Mesenchymal stem cell (in vitro differentiated cells and primary cell): Measurements from ENCODE around the gene GATAD2B.

ENCODE experiments used
- DNase-seq: peaks from one replicate; pipeline ENCODE4 v3.0.0-alpha.2; 2013
- H2AFZ ChIP-seq: one replicate; pipeline ENCODE4 v1.6.1; 2013; ENCODE audit warnings: low read depth, mild to moderate bottlenecking, control low read depth, inconsistent platforms, low read length, moderate library complexity
- H2AK5ac ChIP-seq: 2 replicates; pipeline ENCODE4 v1.6.1; 2013; ENCODE audit warnings: low read length, moderate library complexity, mild to moderate bottlenecking, inconsistent platforms; ENCODE audit not compliant: severe bottlenecking
- H2BK120ac ChIP-seq: one replicate; pipeline ENCODE4 v1.6.1; 2013; ENCODE audit warnings: low read depth, mild to moderate bottlenecking, inconsistent platforms, low read length, moderate library complexity
- H2BK12ac ChIP-seq, 2 experiments: one replicate each; pipeline ENCODE4 v1.6.1; 2013; ENCODE audit warnings: inconsistent platforms in 2 of 2, low read length in 2 of 2, mild to moderate bottlenecking in 2 of 2, moderate library complexity in 2 of 2, control low read depth in 1 of 2
- H2BK15ac ChIP-seq: one replicate; pipeline ENCODE4 v1.6.1; 2013; ENCODE audit warnings: mild to moderate bottlenecking, low read depth, inconsistent platforms; ENCODE audit not compliant: poor library complexity, severe bottlenecking
- H2BK5ac ChIP-seq: 2 replicates; pipeline ENCODE4 v1.6.1; 2013; ENCODE audit warnings: low read depth, mild to moderate bottlenecking, low read length, control low read depth, inconsistent platforms; ENCODE audit not compliant: poor library complexity, severe bottlenecking
- H3K14ac ChIP-seq, 2 experiments: one replicate each; pipeline ENCODE4 v1.6.1; 2013; ENCODE audit warnings: inconsistent platforms in 2 of 2, low read length in 2 of 2, control low read depth in 1 of 2, mild to moderate bottlenecking in 1 of 2, moderate library complexity in 1 of 2
- H3K18ac ChIP-seq, 2 experiments: one replicate each; pipeline ENCODE4 v1.6.1; 2013; ENCODE audit warnings: inconsistent platforms in 2 of 2, low read length in 2 of 2, control low read depth in 1 of 2, low read depth in 1 of 2, mild to moderate bottlenecking in 1 of 2
- H3K23ac ChIP-seq, 2 experiments: one replicate each; pipeline ENCODE4 v1.6.1; 2013; ENCODE audit warnings: inconsistent platforms in 2 of 2, low read length in 2 of 2, mild to moderate bottlenecking in 2 of 2, moderate library complexity in 2 of 2, control low read depth in 1 of 2
- H3K27ac ChIP-seq: 2 replicates; pipeline ENCODE4 v1.5.1; 2013; ENCODE audit warnings: mild to moderate bottlenecking, moderate library complexity, low read length, control low read depth, inconsistent platforms; ENCODE audit not compliant: poor library complexity, severe bottlenecking
- H3K27me3 ChIP-seq, 2 experiments: 2 replicates each; pipeline versions ENCODE4 v1.6.1 to v1.7.0; 2013; ENCODE audit warnings: low read length in 2 of 2, mild to moderate bottlenecking in 2 of 2, moderate library complexity in 2 of 2, control low read depth in 1 of 2, inconsistent platforms in 1 of 2; ENCODE audit not compliant: control insufficient read depth in 1 of 2, insufficient read depth in 1 of 2
- H3K36me3 ChIP-seq, 2 experiments: 2 replicates each; pipeline versions ENCODE4 v1.6.1 to v1.7.0; 2013; ENCODE audit warnings: low read length in 2 of 2, control low read depth in 1 of 2, inconsistent platforms in 1 of 2, low read depth in 1 of 2, mild to moderate bottlenecking in 1 of 2; ENCODE audit not compliant: insufficient read depth in 2 of 2, control insufficient read depth in 1 of 2
- H3K4ac ChIP-seq, 2 experiments: one replicate each; pipeline ENCODE4 v1.6.1; 2013; ENCODE audit warnings: inconsistent platforms in 2 of 2, low read length in 2 of 2, mild to moderate bottlenecking in 2 of 2, moderate library complexity in 2 of 2, control low read depth in 1 of 2, low read depth in 1 of 2
- H3K4me1 ChIP-seq: 2 replicates; pipeline ENCODE4 v1.6.1; 2013; ENCODE audit warnings: low read depth, low read length, control low read depth; ENCODE audit not compliant: control insufficient read depth, insufficient read depth
- H3K4me2 ChIP-seq: 2 replicates; pipeline ENCODE4 v1.6.1; 2013; ENCODE audit warnings: low read length, mild to moderate bottlenecking, inconsistent platforms; ENCODE audit not compliant: poor library complexity, severe bottlenecking
- H3K4me3 ChIP-seq, 2 experiments: 2 replicates each; pipeline versions ENCODE4 v1.5.1 to v1.7.0; 2013; ENCODE audit warnings: low read length in 2 of 2, mild to moderate bottlenecking in 2 of 2, control low read depth in 1 of 2, low read depth in 1 of 2; ENCODE audit not compliant: insufficient read depth in 1 of 2
- H3K79me1 ChIP-seq: replicated peaks from 2 replicates; pipeline ENCODE4 v1.6.1; 2013; ENCODE audit warnings: mild to moderate bottlenecking, control low read depth, low read length, inconsistent platforms; ENCODE audit not compliant: poor library complexity, severe bottlenecking
- H3K9ac ChIP-seq: 2 replicates; pipeline ENCODE4 v1.7.0; 2013; ENCODE audit warnings: mild to moderate bottlenecking, low read length, moderate library complexity
- H3K9me3 ChIP-seq: 2 replicates; pipeline ENCODE4 v1.7.0; 2013; ENCODE audit warnings: mild to moderate bottlenecking, low read length; ENCODE audit not compliant: control insufficient read depth
- H4K8ac ChIP-seq: one replicate; pipeline ENCODE4 v1.6.1; 2013; ENCODE audit warnings: inconsistent platforms, mild to moderate bottlenecking, low read length, moderate library complexity
- H4K91ac ChIP-seq: one replicate; pipeline ENCODE4 v1.6.1; 2013; ENCODE audit warnings: mild to moderate bottlenecking, low read length, inconsistent platforms
- WGBS: methylation state at CpG from one replicate; pipeline ENCODE4 v1.1.7; 2013; ENCODE audit warnings: mixed read lengths; 5-methylcytosine and 5-hydroxymethylcytosine counted together

The GATAD2B gene

DNA sequence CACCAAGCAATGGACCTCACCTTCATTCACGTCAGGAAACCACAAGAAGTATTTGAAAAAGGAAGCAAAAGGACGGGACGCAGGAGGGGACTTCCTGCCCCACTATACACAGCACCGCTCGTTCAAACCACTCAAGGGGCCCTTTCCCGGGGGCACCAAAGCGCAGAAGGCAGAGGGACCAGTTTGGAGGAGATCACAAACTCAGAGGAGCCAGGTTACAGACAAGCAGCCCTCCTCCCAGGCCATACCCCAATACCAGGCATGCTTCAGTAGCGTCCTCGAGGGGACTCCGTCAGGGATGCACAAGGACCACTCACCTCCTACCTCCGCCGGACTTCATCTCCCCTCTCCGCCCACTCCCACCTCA is 35.0 kb upstream of the GATAD2B start:
- peak overlapping the region in 1 of 2 experiments; percentile 61 for H3K14ac ChIP-seq
- no peak overlapping the region for H2AFZ ChIP-seq
- H3K4me2 ChIP-seq, result peak overlapping the region; percentile 82
- no peak overlapping the region for H4K8ac ChIP-seq
- peak overlapping the region; percentile 62 to 71 for H3K18ac ChIP-seq
- WGBS, result 0% methylated on average over 13 of the region's 13 CpGs
- H3K4me1 ChIP-seq, result peaks cover 22% of the 10 kb centered on the region
- no peaks in the 10 kb centered on the region for H3K9me3 ChIP-seq
- DNase-seq, result peak; percentile 35
- peak overlapping the region; percentile 49 for H2BK5ac ChIP-seq
- H2BK12ac ChIP-seq, result peak overlapping the region; percentile 4 to 23
- peak overlapping the region in 1 of 2 experiments; percentile 92 for H3K4ac ChIP-seq
- H3K36me3 ChIP-seq, result peaks cover 34 to 42% of the 10 kb centered on the region in 2 experiments
- H2BK15ac ChIP-seq, result no peak overlapping the region
- peak overlapping the region; percentile 96 for H3K9ac ChIP-seq
- peak overlapping the region; percentile 88 to 94 for H3K4me3 ChIP-seq
- no peak overlapping the region for H4K91ac ChIP-seq
- H2AK5ac ChIP-seq, result no peak overlapping the region
- H3K79me1 ChIP-seq, result peaks cover 21% of the 10 kb centered on the region
- peak overlapping the region; percentile 57 for H3K27ac ChIP-seq
- H2BK120ac ChIP-seq, result no peak overlapping the region
- H3K23ac ChIP-seq, result peak overlapping the region in 1 of 2 experiments; percentile 46
- H3K27me3 ChIP-seq, result no peaks in the 10 kb centered on the region

DNA sequence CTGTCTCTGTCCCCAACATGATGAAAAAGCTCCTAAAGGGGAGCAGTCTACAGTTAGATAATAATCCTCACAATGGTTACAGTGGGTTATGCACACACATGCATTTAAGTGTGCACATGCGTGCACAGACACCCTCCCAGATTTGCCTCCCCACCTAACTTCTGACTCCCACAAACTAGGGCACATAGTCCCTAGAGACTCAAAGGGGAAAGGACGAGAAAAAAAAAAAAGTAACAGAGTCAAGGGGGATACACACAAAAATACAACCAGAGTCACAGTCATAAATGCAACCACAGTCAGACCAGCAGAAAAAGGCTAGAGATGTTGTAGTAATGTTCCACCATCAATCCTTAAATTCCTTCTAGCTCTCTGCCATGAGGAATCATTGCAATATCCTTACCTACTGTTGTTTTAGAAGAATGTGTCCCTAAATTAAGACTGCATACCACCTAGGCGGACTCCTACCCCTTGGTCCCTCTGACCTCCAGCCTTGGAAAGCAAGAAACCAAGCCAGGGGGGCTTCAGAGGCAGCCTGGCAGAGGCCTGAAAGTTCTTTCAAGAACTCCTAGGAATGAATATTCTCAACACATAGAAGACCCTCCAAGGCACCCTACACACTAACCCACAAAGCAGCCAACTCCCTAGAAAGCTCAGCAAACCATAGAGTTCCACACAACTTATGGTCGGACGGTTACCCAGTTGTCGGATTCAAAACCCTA is 34.4 kb upstream of the GATAD2B start:
- WGBS, result 32% methylated on average over 5 of the region's 6 CpGs
- Histone ChIP-seq H3K27me3 (no peaks in the 10 kb centered on the region), H3K79me1 (peaks cover 26% of the 10 kb centered on the region), H3K14ac (no peak overlapping the region), H3K18ac (no peak overlapping the region), H2BK120ac (no peak overlapping the region), H3K27ac (peak overlapping the region; percentile 57), H3K4me1 (peaks cover 17% of the 10 kb centered on the region), H3K4ac (no peak overlapping the region), H3K4me2 (peak overlapping the region; percentile 82), H2BK15ac (peak overlapping the region; percentile 68), H3K23ac (no peak overlapping the region), H2BK5ac (no peak overlapping the region), H3K9me3 (no peaks in the 10 kb centered on the region), H3K9ac (peak overlapping the region; percentile 96), H3K4me3 (peak overlapping the region; percentile 88 to 94), H4K91ac (no peak overlapping the region), H2BK12ac (no peak overlapping the region), H2AFZ (no peak overlapping the region), H2AK5ac (no peak overlapping the region), H3K36me3 (peaks cover 40 to 47% of the 10 kb centered on the region in 2 experiments), H4K8ac (no peak overlapping the region)
- DNase-seq, result no peak

DNA sequence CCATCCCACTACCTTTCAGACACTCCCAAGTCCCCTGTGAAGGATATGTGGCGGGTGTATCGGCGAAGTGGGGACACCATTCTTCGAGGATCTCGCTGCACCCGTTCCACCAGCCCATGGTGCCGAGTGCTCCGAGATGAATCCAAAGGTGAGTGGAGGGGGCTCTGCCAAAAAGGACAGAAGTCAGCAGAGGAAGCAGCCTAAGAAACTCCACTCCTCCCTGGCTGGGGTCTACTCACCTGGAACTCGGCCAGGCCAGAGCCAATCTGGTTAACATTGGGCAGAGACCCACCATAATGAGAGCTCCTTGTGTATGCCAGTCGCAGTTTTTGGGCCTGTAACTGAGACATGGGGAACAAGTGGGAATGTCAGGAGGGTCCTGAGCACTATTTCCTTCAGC is 32.1 kb upstream of the GATAD2B start:
- peaks cover 15% of the 10 kb centered on the region for H3K4me1 ChIP-seq
- no peak overlapping the region for H2BK5ac ChIP-seq
- no peaks in the 10 kb centered on the region for H3K27me3 ChIP-seq
- H3K27ac ChIP-seq, result no peak overlapping the region
- no peak overlapping the region for H4K8ac ChIP-seq
- H2AFZ ChIP-seq, result no peak overlapping the region
- no peak overlapping the region for H2BK12ac ChIP-seq
- H3K4ac ChIP-seq, result no peak overlapping the region
- no peak overlapping the region for H4K91ac ChIP-seq
- no peak overlapping the region for H2AK5ac ChIP-seq
- DNase-seq, result no peak
- peaks cover 31% of the 10 kb centered on the region for H3K79me1 ChIP-seq
- peaks cover 45 to 53% of the 10 kb centered on the region in 2 experiments for H3K36me3 ChIP-seq
- 98% methylated on average over 10 of the region's 10 CpGs for WGBS
- no peak overlapping the region for H3K9ac ChIP-seq
- no peak overlapping the region for H2BK120ac ChIP-seq
- H3K4me3 ChIP-seq, result no peak overlapping the region
- H3K9me3 ChIP-seq, result no peaks in the 10 kb centered on the region
- no peak overlapping the region for H3K14ac ChIP-seq
- H3K4me2 ChIP-seq, result no peak overlapping the region
- no peak overlapping the region for H3K23ac ChIP-seq
- H3K18ac ChIP-seq, result no peak overlapping the region
- no peak overlapping the region for H2BK15ac ChIP-seq

DNA sequence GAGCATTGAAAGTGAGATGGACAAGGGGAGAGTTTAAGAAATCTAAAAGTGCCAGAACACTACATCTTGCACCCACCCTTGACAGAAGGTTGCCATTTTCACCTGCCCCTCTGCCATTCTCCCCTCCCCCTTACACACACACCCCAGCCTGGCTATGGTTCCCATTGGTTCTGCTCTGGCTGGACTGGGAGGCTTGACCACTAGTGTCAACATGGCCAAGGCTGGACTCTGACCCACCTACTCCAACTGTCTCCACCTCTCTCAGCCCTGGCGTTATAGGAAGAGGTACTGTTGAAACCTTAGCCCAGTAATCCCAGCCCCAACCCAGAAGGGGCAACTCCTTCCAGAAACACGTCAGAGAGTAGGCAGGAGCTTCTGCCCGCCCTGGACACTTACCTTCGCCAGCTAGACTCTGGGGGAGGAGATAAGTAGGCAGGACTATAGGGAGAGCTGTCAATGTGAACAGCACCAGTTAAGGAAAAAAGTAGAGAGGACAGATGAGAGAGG is 31.1 kb upstream of the GATAD2B start:
- peaks cover 44 to 54% of the 10 kb centered on the region in 2 experiments for H3K36me3 ChIP-seq
- WGBS, result 100% methylated on average over 4 of the region's 4 CpGs
- no peak overlapping the region for H3K14ac ChIP-seq
- H3K9ac ChIP-seq, result no peak overlapping the region
- no peak overlapping the region for H2BK12ac ChIP-seq
- no peak overlapping the region for H3K27ac ChIP-seq
- H2BK120ac ChIP-seq, result no peak overlapping the region
- no peak overlapping the region for H2BK15ac ChIP-seq
- no peak overlapping the region for H2AFZ ChIP-seq
- no peaks in the 10 kb centered on the region for H3K27me3 ChIP-seq
- H3K23ac ChIP-seq, result no peak overlapping the region
- H3K4me3 ChIP-seq, result no peak overlapping the region
- no peak overlapping the region for H3K18ac ChIP-seq
- peaks cover 30% of the 10 kb centered on the region for H3K79me1 ChIP-seq
- no peak overlapping the region for H4K91ac ChIP-seq
- no peak overlapping the region for H3K4ac ChIP-seq
- no peak for DNase-seq
- H2BK5ac ChIP-seq, result no peak overlapping the region
- H4K8ac ChIP-seq, result no peak overlapping the region
- H3K4me1 ChIP-seq, result peaks cover 15% of the 10 kb centered on the region
- H2AK5ac ChIP-seq, result no peak overlapping the region
- H3K4me2 ChIP-seq, result no peak overlapping the region
- H3K9me3 ChIP-seq, result no peaks in the 10 kb centered on the region
